Breast epithelium (tissue), 3 donors: ENCODE results near the gene UNC79.

Experiments
- CTCF ChIP-seq, 3 donors: fragments of 450-650 bp; IDR thresholded peaks; one replicate each; pipeline ENCODE4 v1.5.1; 2016 to 2017; ENCODE audit warnings: antibody characterized with exemption in 3 of 3, mild to moderate bottlenecking in 3 of 3, moderate library complexity in 3 of 3
- POLR2AphosphoS5 ChIP-seq, 3 donors: sonication (generic); formaldehyde crosslinking; IDR thresholded peaks; one replicate each; pipeline ENCODE4 v1.6.1; 2017; ENCODE audit warnings: antibody characterized with exemption in 3 of 3

- TF ChIP-seq CTCF (IDR thresholded peaks at IDR 0.05), result no peak
- no peak for TF ChIP-seq POLR2AphosphoS5 (IDR thresholded peaks at IDR 0.05)
These were observed 285.4 kb downstream of the UNC79 start for GRCh38 chr14:93716002-93716745.
